Measurements from ENCODE around the gene PIP5KL1. TPM values are rescaled to one million over a fixed set of nuclear protein-coding genes. Genes with fewer than 3 reads are reported as not detected.

Gene PIP5KL1
- total RNA-seq, 1 donor from 2014 or later = 3.4 TPM

DNA sequence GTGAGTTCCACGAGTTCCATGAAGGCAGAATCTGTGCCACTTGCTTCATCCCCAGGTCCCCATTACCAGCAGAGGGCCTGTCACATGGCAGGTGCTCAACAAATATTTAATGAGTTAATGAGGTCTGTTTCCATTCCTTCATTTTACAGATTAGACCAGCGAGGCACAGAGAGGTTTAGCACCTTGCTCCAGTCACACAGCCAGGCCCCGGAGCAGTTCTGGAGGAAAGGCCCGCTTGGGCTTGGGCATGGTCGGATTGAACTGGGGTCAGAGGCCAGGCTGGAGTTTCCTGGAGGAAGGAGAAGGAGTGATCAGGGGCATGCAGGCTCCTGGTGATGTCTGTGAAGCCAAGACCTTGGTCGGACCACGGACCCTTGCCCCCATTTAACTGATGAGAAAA, 9.8 kb downstream of the PIP5KL1 start:
- H3K4me3 Mint-ChIP-seq = peak overlapping the region; percentile 34
- H3K27ac Mint-ChIP-seq (ENCODE audit: unreplicated experiment) = no peak overlapping the region
- no peak for DNase-seq (ENCODE audit: low read depth, low spot score)
- H3K9me3 Mint-ChIP-seq = no peaks in the 10 kb centered on the region
- H3K4me1 Mint-ChIP-seq = peaks cover 8% of the 10 kb centered on the region
- H3K36me3 Mint-ChIP-seq (ENCODE audit: low read depth) = no peaks in the 10 kb centered on the region
- TF ChIP-seq, protein P1, sequence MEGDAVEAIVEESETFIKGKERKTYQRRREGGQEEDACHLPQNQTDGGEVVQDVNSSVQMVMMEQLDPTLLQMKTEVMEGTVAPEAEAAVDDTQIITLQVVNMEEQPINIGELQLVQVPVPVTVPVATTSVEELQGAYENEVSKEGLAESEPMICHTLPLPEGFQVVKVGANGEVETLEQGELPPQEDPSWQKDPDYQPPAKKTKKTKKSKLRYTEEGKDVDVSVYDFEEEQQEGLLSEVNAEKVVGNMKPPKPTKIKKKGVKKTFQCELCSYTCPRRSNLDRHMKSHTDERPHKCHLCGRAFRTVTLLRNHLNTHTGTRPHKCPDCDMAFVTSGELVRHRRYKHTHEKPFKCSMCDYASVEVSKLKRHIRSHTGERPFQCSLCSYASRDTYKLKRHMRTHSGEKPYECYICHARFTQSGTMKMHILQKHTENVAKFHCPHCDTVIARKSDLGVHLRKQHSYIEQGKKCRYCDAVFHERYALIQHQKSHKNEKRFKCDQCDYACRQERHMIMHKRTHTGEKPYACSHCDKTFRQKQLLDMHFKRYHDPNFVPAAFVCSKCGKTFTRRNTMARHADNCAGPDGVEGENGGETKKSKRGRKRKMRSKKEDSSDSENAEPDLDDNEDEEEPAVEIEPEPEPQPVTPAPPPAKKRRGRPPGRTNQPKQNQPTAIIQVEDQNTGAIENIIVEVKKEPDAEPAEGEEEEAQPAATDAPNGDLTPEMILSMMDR (conservative IDR thresholded peaks at IDR 0.05) = no peak
- peaks cover 43% of the 10 kb centered on the region for H3K27me3 Mint-ChIP-seq (ENCODE audit: low read depth)

DNA sequence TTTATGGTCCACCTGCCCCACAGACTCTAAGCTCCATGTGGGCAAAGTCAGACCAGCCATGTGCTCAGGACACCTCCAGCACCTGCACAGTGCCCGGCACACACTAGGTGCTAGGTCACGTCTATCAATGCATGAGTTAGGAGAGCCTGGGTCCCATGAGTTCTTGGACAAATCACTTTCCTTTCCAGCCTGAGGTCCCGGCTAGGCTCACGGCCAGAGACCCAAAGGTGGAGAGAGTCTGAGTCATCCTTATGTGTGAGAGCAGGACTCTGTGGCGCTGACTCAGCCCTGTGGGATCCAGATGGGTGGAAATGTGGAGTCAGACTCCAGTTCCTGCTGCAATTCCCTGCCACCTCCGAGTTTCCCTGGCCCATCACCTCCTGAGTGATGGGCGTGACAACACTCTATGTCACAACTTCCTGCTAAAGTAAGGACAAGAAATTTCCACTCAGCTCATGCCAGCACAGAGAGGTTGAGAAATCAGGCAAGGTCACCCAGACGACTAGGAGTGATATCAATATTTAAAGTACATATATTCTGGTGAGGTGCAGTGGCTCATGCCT, 11.2 kb downstream of the PIP5KL1 start:
- DNase-seq (ENCODE audit: low read depth, low spot score) = no peak
- H3K36me3 Mint-ChIP-seq (ENCODE audit: low read depth) = no peaks in the 10 kb centered on the region
- H3K27ac Mint-ChIP-seq (ENCODE audit: unreplicated experiment) = no peak overlapping the region
- peaks cover 8% of the 10 kb centered on the region for H3K4me1 Mint-ChIP-seq
- H3K9me3 Mint-ChIP-seq = no peaks in the 10 kb centered on the region
- peaks cover 29% of the 10 kb centered on the region for H3K27me3 Mint-ChIP-seq (ENCODE audit: low read depth)
- TF ChIP-seq, protein P1 (conservative IDR thresholded peaks at IDR 0.05) = no peak
- peak overlapping the region; percentile 36 for H3K4me3 Mint-ChIP-seq

DNA sequence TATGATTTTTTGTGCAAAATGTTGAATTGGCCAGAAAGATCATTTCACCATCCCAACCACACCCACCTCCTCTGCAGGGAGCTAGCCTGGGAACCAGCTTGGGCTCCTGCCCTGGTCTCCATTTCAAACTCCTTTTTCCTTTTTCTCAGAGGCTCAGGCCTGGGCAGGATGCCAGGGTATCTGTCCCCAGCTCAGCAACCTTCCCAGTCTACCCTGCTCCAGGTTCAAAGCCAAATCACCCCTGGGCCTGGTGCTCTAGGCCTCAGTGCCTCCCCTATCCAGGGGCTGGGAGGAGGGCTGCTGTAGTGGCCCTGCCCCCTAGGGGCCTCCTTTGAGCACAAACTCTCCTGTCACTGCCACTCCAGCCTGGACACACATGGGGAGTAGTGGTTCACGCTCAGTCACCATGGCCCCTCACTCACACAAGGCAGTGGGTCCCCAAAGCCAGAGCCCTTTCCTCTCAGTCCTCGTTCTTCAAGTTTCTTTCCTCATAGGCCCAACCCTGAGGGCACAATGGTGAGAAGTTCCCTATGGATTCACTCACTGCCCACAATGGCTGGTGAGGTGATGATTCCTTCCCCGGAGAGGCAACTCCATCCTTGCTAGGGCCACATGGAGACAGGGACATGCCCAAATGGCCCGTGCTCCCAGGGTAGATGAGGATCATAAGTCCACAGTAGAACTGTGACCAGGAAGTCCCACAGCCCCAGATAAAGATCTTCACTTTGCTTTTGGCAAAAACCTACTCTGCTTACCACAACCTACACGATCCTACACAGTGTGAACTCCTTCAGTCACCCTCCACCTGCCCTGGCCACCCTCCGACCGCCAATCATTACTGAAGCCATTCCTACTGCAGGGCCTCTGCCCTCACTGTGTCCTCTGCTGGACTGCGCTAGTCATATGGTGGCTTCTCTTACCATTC, 12.1 kb downstream of the PIP5KL1 start:
- Mint-ChIP-seq H3K4me1 (peaks cover 8% of the 10 kb centered on the region), H3K36me3 (ENCODE audit: low read depth) (no peaks in the 10 kb centered on the region), H3K27ac (ENCODE audit: unreplicated experiment) (peak overlapping the region; percentile 22), H3K9me3 (no peaks in the 10 kb centered on the region), H3K27me3 (ENCODE audit: low read depth) (peaks cover 20% of the 10 kb centered on the region), H3K4me3 (peak overlapping the region; percentile 11)
- no peak for DNase-seq (ENCODE audit: low read depth, low spot score)
- TF ChIP-seq, protein P1 (conservative IDR thresholded peaks at IDR 0.05) = no peak

DNA sequence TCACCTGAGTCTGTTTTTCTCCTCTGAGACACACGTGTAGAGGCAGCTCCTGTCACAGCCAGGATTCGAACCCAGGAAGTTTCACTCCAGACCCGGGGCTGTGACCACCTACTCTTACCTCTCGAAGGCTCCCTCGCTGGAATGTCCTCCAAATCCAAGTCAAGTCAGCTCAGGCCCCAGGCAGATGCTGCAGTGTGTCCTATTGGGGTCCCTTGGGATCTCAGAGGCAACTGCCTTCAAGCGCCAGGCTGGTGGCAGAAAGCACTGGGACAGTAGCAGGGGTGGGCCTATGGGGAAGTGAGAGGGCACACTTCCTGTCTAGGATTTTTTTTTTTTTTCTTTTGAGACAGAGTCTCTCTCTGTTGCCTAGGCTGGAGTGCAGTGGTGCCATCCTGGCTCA, 13.0 kb downstream of the PIP5KL1 start:
- peaks cover 8% of the 10 kb centered on the region for H3K4me1 Mint-ChIP-seq
- no peaks in the 10 kb centered on the region for H3K9me3 Mint-ChIP-seq
- peak overlapping the region; percentile 9 for H3K4me3 Mint-ChIP-seq
- no peaks in the 10 kb centered on the region for H3K36me3 Mint-ChIP-seq (ENCODE audit: low read depth)
- H3K27me3 Mint-ChIP-seq (ENCODE audit: low read depth) = peaks cover 12% of the 10 kb centered on the region
- no peak for DNase-seq (ENCODE audit: low read depth, low spot score)
- H3K27ac Mint-ChIP-seq (ENCODE audit: unreplicated experiment) = no peak overlapping the region
- TF ChIP-seq, protein P1 (conservative IDR thresholded peaks at IDR 0.05) = no peak

DNA sequence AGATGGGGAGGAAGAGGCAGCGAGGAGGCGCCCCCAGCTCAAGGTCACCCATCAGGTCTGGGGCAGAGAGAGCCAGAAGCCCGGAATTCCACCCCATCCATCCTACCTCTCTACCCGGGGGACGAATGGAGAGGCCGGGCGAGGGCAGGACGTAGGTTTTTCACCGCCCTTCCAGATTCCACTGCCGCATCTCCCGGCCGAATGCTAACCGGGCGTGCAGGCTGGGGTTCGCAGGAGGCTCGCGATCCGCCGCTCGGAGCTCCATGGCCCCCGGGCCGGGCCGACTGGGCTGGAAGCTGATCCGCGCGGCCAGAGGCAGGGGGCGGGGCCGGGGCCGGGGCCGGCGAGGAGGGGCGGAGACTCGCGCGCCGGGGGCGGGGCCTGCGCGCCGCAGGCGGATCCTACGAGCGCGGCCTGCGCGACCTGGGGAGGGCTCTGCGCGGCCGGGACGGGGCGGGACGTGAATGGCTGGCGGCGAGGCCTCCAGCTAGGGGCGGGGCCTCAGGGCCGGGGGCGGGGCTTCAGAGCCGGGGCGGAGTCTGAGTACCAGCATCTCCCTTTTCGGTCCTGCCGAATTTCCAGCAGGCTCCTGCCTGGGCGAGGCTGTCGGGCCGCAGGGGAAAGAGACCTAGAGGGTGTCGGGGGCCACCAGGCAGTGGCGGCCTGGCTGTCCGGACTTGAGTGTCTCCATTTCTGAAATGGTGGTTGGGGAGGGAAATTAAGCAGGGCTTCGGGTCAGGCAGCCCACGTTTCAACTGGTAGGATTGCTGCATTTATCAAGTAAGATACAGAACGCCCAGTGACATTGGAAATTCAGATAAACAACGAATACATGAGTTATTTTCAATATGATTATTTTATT, 13.6 kb downstream of the PIP5KL1 start, which contains the start of gene ST6GALNAC4:
TSS of gene ST6GALNAC4 (minus strand) at position 322 of the 862 bp plus-strand sequence. CDS start 622 bp downstream, outside the sequence.
- peaks cover 8% of the 10 kb centered on the region for H3K27me3 Mint-ChIP-seq (ENCODE audit: low read depth)
- no peaks in the 10 kb centered on the region for H3K36me3 Mint-ChIP-seq (ENCODE audit: low read depth)
- H3K9me3 Mint-ChIP-seq = no peaks in the 10 kb centered on the region
- peak within 1 kb of the TSS; percentile 80 for H3K4me3 Mint-ChIP-seq
- TF ChIP-seq, protein P1 (conservative IDR thresholded peaks at IDR 0.05) = no peak
- peak within 1 kb of the TSS; percentile 50 for H3K27ac Mint-ChIP-seq (ENCODE audit: unreplicated experiment)
- DNase-seq (ENCODE audit: low read depth, low spot score) = peak; percentile 88
- H3K4me1 Mint-ChIP-seq = peaks cover 8% of the 10 kb centered on the region
